OCI-M2 (cell line): ENCODE data around the gene SLC35E4.
"Not testable (repeated sequence)": the region's sequence is repeated elsewhere in the genome, so short reads cannot be mapped to it uniquely, and the experiment has no call there.

Experiments used
- DNase-seq: peaks from one replicate; lab custom pipeline; 2025; ENCODE audit not compliant: unreplicated experiment; lab: John Stamatoyannopoulos, UW

The SLC35E4 gene

GRCh38 chr22:30649430-30650007, 13.9 kb downstream of the SLC35E4 start:
- DNase-seq: peak; percentile 4

DNA sequence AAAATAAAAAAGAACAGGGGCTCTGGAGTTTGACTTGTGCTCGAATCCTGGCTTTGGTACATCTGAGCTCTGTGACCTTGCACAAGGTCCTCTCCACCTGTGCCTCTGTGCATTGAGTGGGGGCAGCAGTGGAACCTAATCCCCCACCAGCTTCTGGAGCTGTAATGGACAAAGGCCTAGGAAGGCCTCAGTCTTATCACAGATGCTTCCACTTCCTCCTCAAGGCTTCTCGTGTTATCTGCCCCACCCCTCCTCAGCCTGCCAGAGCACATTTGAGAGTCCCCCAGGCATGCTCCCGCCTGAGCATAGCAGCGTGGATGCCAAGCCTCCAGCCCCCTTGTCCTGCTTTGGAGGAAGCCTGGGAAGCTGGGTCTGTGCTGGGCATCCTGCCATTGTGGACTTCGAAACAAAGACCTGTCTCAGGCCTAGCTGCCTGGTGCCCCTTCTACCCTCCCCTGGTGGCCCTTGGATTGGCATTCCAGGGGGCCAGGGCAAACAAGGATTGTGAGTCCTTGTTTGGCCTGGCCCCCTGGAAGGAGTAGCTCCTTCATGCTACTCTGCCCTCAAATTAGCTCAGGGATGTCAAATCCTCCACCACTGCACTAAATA, 15.0 kb downstream of the SLC35E4 start:
- DNase-seq: no peak

GRCh38 chr22:30652852-30653251, 17.3 kb downstream of the SLC35E4 start:
- no peak for DNase-seq

- no peak for DNase-seq
Observed at GRCh38 chr22:30654361-30654760, 18.8 kb downstream of the SLC35E4 start.

DNA sequence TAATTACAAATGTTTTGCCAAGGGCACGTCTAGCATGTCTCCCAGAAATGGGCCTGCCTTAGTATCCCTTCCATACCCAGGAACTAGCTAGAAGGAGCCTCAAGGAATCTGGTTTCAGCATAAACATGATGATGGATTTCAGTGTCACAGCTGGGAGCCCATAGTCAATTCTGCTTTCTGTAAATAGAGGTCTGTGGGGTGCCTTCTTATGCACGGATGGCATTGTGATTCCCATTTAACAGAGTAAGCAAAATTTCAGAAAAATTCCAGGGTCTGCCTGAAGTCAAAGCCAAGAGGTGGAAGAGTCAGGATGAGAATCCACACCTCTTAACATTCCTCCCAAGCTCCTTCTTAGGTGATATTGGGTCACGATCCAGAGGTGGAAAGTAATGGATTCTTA, 20.0 kb downstream of the SLC35E4 start:
- no peak for DNase-seq

- DNase-seq: no peak
Observed at GRCh38 chr22:30662040-30662439, 26.5 kb downstream of the SLC35E4 start.

DNA sequence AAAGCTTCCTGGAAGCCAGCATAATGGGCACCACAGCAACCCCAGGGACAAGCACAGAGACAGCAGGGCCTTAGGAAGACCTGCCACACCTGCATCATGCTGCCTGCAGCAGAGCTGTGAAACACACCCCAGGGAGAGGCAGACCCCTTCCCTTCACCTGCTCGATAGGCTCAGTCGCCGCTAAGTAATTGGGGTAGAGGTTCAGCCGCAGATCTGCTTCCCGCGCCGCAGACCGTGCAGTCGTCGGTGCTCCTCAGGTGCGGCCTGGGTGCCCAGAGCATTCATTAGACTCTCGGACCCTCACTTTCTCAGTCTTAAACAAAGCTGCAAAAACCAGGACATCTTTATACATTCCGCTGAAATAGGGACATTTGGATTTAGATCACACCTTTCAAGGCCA, 29.2 kb downstream of the SLC35E4 start:
- DNase-seq: no peak

- no peak for DNase-seq
Observed at GRCh38 chr22:30665266-30665665, 29.7 kb downstream of the SLC35E4 start.

GRCh38 chr22:30665786-30666185, 30.2 kb downstream of the SLC35E4 start:
- DNase-seq: no peak

DNA sequence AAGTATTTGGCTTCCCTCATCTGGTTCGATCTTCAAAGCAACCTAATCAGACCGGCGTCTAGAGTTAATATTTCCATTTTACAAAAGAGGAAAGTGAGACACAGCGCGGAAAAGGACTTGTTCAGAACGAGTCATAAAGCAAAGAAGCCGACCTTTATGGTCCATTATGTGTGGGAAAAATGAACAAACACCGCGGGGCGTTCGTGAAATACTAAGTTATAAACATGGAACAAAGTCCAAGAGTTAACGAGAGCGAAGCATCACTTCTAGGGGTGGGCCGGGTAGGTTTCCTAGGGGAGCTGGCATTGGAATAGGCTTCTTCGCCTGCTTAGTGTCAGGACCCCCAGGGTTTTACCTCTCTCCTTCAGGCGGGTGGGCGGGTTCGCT, 31.5 kb downstream of the SLC35E4 start:
- no peak for DNase-seq

DNA sequence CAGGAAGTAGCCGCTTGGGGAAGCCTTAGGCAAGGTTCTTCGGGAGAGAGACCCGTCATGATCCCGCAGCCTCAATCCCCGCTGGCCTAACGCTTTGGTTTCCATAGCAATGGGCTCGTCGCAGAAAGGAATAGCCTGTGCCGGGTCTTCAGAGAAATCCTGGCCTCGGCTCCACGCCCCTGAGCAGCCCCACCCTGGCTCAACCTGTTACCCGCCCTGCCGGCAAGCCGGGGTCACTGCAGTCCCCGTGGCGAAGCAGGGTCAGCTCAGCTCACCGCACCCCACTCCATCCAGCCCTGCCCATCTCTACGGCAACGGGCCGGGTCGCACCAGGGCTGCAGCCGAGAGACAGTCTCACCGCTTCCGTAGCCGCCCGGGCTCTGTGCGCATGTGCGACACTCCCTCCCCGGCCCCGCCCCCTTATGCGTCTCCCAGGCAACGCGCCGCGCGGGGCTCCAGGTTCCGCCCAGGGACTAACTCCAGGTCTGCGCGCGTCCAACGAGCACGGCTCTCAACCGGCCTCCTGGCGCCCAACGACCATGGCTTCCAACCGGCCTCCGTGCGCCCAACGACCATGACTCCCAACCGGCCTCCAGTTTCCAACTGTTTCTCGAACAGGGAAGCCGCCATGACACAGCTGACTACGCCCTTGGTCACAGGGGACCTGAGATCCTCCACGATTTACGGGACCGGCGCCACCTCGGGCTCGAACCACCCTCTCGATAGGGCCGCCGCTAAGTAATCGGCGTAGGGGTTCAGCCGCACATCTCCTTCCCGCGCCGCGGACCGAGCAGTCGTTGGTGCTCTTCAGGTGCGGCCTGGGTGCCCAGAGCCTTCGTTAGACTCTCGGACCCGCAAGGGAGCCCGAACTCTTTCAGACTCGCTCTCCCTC, 32.2 kb downstream of the SLC35E4 start, which contains the start of gene DUSP18:
Gene DUSP18 (minus strand): TSS at position 382 of the 892 bp plus-strand sequence. CDS start 3,872 bp downstream, outside the sequence.
- peak; percentile 34 for DNase-seq

- no peak for DNase-seq
Observed at GRCh38 chr22:30668386-30668710, 32.8 kb downstream of the SLC35E4 start.

GRCh38 chr22:30671071-30671470, 35.5 kb downstream of the SLC35E4 start:
- no peak for DNase-seq

DNA sequence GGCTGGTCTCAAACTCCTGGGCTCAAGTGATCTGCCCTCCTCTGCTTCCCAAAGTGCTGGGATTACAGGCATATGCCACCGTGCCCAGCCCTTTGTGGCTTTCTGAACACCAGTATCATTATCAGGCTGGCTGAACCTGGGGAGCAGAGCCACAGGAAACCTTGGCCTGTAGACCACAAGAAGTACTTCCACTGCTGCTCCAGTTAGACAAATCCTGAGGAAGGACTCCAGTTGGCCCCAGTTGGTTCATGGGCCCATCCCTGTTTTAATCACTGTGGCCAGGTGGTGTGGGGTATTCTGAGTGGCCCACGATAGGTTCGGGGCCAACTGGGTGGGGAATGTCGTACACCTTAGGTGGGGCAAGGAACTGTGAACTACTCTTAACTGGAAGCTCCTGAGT, 37.6 kb downstream of the SLC35E4 start:
- no peak for DNase-seq

DNA sequence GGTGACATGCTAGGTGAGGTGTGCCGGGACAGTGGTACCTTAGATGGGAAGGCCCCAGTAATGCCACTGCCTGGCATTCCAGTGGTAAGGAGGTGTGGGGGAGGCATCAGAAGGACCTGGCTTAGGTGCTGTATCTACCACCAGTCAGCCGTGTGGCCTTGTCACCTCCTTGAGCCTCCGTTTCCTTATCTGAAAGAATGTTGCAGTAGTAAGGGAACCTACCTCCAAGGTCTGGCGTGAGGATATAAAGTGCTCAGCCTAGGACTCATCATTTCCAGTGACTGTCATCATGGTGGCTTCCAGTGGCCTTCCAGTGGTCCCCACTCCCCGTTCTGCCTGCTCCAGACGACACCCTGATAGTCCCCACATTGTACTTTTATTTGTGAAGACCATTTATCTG, 38.9 kb downstream of the SLC35E4 start:
- DNase-seq: no peak

DNA sequence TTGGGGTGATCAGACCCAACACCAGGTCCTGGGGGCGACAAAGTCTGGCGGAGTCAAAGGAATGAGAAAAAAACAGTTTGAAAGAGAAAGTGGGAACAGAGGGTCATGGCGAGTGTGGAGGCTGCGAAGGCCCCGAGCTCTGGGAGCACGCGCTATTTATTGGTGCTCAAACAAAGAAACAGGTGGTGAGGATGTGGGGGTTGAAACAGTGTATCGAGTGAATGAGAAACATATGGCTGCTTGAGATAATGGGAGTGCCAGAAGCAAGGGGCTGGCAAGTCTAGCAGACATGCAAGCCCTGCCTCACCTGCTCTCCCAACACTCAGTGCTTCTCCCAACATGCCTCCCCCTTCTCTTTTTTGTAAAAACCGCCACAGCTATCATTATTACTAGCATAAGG, 39.9 kb downstream of the SLC35E4 start:
- no peak for DNase-seq

GRCh38 chr22:30676565-30676964, 41.0 kb downstream of the SLC35E4 start:
- DNase-seq: not testable (repeated sequence)

- DNase-seq: not testable (repeated sequence)
Observed at GRCh38 chr22:30679895-30680690, 44.5 kb downstream of the SLC35E4 start.

- no peak for DNase-seq
Observed at GRCh38 chr22:30680991-30681770, 45.6 kb downstream of the SLC35E4 start.

DNA sequence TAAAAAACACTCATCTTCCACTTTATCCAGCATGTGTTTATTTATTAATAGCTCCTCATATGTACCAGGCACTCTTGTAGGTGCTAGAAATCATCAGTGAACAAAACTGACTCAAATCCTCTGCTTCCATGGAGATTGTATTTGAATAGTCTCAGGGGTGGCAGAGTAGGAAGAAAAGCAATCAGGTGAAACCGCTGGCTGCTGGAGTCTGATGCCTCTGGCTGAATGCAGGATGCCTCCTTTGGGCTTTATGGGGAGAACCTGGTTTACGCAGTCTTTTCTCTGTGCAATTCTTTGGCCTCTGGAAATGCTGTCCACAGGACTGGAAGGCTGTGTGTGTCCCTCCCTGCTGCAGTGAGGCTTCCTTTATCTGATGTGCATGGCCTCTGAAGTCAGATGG, 46.2 kb downstream of the SLC35E4 start:
- DNase-seq: no peak

DNA sequence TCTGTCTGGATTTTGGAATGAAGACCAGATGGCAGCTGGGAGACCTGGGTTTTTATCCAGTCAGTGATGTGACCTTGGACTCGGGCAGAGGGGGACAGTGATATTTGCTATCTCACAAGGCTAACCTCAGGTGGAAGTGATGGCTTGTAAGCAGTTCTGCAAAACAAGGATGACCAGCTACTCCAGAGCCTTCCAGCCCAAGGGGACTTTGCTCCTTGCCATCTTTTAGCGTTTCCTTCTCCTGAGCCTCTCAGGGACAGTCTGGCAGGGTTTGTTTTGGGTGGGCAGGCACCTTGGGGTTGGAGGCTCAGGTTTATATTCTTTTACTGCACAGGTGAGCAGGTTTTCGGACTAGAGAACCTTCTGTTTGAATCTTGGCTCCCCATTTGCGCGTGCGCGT, 49.6 kb downstream of the SLC35E4 start:
- DNase-seq: no peak
